ENCODE results near the gene CACNG1.
"Not testable (repeated sequence)": the region's sequence is repeated elsewhere in the genome, so short reads cannot be mapped to it uniquely, and the experiment has no call there.

The CACNG1 gene

DNA sequence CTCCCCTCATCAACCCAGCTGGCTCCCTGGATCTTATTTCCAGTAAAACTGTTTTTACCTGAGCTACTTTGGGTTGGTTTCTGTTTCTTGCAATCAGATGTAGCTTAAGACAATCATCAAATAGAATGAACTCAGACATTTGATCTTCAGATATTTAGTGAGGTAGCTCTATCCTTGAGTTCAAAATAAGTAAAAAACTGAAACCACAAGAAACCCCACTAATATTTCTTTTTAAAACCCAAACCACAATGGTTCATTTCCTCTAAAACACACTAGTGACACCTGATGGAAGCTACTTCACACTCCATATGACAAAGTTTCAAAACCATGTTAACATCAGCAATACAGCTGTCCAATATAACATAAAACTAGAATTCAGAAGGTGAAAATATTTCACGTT is 37.8 kb downstream of the CACNG1 start:
- no peak for DNase-seq

DNA sequence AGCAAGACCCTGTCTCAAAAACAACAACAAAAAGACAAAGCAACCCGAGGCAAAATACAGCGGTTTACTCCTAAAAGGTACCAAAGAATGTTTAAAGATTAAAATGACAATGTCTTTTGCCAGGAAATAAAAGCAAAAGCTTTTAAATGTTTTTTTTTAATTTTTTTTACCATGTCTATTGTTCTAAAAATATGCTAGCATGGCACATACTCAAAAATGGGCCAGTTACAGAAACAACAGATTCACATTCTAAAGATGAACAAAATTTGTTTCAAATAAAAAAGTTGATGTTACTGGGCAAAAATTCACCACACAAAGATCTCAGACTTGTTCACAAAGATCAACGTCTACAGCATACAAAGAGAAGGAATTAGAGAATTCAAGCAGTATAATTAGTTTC is 41.1 kb downstream of the CACNG1 start:
- DNase-seq = no peak

DNA sequence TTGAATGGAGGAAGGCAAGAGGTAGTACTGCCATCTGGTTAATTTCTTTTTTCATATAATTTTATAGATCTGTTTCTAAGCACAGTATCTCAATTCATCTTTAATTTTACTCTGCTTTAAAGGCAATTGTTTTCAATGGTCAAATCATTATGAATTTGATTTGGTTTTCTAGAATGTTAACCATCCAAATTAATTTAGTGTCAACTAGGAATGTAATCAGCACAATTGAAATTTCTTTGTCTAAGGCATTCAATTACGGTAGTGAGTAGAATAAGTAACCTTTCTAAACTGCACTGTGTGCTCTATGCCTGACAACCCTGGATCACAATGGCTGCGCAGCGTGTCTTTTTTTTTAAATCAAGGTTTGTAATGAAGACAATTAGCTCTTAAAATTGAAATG is 44.3 kb downstream of the CACNG1 start:
- no peak for DNase-seq

DNA sequence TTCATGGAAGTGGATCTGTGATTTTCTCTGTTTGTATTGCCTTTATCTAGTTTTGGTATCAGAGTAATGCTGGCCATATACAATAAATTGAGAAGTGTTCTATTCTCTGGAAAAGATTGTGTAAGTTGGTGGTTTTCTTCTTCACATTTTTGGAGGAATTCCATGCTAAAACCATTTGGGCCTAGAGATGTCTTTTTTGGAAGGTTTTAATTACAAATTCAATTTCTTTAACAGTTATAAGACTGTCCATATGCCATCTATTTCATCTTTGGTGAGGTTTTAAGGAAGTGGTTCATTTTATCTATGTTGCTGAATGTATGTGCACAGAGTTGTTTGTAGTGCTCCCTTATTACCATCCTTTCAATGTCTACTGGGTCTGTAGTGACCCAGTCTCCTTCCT is 46.0 kb downstream of the CACNG1 start:
- no peak for DNase-seq

DNA sequence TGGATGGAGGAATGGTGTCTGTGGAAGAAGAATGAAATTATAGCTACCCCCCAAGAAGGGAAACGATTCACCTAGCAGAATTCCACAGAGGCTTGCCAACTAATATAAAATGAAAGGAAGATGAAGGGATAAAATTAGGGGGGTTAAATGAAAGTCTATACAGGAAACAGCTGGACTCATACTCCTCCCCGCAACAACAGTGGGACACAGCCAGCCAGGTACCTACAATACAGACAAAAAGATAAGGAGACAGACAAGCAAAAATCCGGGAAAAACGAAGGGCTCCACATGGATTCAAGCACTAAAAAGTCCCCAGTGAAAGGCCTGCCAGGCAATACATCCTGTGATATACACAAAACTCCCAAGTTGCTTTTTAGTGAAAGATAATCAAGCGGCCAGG is 47.9 kb downstream of the CACNG1 start:
- DNase-seq = no peak

DNA sequence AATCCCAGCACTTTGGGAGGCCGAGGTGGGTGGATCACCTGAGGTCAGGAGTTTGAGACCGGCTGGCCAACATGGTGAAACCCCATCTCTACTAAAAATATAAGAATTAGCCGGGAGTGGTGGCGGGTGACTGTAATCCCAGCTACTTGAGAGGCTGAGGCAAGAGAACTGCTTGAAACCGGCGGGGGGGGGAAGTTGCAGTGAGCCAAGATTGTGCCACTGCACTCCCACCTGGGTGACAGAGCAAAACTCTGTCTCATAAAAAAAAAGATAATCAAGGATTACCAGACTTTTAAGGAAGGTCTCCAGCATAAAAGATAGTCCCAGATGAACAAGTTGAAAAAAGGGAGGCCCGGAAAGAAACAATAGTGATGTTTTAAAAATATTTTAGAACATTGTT is 48.4 kb downstream of the CACNG1 start:
- DNase-seq = not testable (repeated sequence)

DNA sequence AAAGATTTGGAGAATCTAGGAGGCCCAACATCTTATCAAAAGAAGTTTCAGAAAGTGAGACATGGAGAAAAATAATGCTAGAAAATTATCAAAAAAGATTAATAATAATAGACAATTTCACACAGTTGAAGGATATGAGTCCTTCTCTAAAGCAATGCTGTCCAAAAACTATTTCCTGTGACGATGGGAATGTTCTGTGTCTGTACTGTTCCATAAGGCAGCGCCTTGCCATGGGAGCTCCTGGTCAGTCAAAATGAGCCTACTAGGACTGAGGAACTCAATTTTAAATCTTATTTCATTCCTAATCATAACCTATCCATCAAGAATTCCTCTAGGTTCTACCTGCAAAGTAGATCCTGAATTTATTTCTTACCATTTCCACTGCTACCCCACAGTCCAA is 49.0 kb downstream of the CACNG1 start:
- DNase-seq = no peak

DNA sequence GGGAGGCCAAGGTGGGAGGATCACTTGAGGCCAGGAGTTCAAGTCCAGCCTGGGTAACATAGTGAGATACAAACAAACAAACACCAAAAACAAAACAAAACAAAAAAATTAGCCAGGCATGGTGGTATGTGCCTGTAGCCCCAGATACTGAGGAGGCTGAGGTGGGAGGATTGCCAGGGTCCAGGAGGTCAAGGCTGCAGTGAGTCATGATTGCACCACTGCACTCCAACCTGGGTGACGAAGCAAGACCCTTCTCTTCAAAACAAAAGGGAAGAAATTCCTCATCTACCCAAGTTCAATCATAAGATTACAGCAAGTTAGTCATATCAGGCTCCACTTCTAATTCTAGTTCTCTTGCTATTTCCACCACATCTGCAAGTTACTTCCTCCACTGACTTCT is 50.9 kb downstream of the CACNG1 start:
- DNase-seq = peak; percentile 36

DNA sequence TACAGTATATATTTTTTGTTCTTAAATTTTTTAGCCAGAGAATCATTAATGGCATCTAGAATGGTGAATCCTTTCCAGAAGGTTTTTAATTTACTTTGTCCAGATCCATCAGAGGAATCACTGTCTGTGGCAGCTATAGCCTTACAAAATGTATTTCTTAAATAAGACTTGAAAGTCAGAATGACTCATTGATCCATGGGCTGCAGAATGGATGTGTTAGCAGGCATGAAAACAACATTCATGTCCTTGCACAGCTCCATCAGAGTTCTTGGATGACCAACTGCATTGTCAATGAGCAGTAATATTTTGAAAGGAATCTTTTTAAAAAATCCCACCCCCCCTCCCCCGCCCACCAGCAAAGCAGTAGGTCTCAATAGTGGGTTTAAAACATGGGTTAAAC is 51.4 kb downstream of the CACNG1 start:
- DNase-seq = peak; percentile 18

DNA sequence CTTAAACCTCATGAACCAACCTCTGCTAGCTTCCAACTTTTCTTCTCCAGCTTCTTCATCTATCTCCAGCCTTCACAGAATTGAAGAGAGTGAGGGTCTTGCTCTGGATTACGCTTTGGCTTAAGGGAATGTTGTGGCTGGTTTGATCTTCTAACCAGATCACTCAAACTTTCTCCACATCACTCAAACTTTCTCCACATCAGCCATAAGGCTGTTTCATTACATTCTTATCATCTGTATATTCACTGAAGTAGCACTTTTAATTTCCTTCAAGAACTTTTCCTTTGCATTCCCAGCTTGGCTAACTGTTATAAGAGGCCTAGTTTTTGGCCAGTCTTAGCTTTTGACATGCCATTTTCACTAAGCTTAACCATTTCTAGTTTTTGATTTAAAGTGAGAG is 52.3 kb downstream of the CACNG1 start:
- no peak for DNase-seq

DNA sequence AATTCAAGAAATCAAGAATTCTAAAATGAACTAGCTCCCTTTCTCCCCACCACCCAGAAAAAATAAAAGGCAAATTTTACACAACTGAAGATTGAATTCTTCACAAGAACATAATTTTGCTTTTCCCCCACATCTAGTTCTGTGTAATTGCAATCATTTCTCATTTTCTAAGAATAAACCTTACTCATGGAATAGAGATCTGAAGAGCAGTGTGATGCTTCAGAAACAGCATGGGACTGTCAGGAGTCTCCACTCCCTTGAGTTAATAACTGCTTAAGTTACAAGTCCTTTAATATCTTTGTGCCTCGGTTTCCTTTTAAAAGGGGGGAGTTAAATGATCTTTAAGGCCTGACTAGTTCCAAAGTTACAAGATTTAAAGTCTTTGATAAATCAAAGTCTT is 53.7 kb downstream of the CACNG1 start:
- no peak for DNase-seq

DNA sequence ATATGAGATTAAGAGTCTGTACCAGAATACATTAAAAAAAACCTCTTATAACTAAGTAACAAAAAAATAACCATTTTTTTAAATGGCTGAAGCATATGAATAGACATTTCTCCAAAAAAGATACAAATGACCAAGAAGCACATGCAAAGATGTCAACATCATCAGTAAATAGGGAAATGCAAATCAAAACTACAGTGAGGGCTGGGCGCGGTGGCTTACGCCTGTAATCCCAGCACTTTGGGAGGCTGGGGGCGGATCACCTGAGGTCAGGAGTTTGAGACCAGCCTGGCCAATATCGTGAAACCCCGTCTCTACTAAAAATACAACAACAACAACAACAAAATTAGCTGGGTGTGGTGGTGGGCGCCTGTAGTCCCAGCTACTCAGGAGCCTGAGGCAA is 60.3 kb downstream of the CACNG1 start:
- DNase-seq = peak; percentile 68

DNA sequence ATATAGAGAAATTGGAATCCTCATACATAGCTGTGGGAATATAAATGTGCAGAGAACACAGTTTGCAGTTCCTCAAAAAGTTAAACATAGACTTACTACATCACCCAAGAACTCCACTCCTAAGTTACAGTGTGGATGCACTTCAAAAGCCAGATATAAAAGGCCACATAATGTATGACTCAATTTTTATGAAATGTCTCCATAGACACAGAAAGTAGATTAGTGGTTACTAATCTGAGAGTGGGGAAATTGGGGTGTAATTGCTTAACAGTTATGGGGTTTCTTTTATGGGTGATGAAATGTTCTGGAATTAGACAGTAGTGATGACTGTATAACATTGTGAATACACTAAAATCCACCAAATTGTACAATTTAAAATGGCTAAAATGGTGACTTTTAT is 60.9 kb downstream of the CACNG1 start:
- DNase-seq = peak; percentile 92

Data from suppressor macrophage treated with lipopolysaccharide for 4 hours (primary cell).